HG02870 (cell line): ENCODE data around the gene HAVCR1.
A peak's percentile ranks its signal among the peaks of the same experiment; 100 is the strongest.
"Not testable (repeated sequence)": the region's sequence is repeated elsewhere in the genome, so short reads cannot be mapped to it uniquely, and the experiment has no call there.

Experiments
- ATAC-seq: cut with Tn5 transposase; IDR thresholded peaks from one replicate; pipeline ENCODE4 v1.9.1; 2021; ENCODE audit warnings: mild to moderate bottlenecking, moderate library complexity; ENCODE audit not compliant: unreplicated experiment

HAVCR1 gene

DNA sequence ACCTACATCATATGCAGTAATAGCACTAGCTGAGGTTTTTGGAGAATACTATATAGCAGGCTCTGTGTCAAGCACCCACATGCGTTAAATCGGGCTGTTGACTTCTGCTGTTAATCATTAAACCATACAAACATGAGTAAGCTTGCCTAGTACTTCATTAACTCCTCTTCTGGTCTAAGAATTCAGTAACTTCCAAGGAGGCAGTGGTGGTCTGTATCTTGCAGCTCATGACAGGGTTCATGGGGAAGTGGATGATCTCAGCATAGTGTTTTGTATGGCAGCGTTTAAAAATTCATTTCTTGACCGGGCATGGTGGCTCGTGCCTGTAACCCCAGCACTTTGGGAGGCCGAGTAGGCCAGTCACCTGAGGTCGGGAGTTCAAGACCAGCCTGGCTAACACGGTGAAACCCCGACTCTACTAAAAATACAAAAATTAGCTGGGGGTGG is at the start of gene HAVCR1:
Gene HAVCR1, minus strand, starts transcription at position 24 of the 447 bp plus-strand sequence. CDS start 1,173 bp downstream, outside the sequence.
- no peak for ATAC-seq

DNA sequence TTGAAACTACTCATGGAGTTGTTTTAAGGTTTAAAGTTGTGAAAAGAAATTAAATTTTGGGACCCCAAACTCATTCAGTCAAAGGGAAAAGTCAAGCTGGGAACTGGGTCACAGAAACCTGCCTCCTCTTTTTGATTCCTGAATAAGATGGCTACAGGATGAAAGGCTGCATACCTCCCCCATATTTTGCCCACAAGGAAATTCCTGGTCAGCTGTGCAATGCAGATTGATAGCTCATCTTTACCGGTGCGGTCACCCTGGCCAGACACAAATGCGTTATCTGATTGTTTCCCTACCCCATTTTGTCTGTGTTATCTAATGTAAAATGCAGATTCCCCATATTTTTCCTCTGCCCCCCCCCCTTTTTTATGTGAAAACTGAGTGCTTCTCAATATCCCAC is 48.6 kb upstream of the HAVCR1 start:
- no peak for ATAC-seq

GRCh38 chr5:157106630-157107461 is 47.9 kb upstream of the HAVCR1 start:
- peak; percentile 35 for ATAC-seq

DNA sequence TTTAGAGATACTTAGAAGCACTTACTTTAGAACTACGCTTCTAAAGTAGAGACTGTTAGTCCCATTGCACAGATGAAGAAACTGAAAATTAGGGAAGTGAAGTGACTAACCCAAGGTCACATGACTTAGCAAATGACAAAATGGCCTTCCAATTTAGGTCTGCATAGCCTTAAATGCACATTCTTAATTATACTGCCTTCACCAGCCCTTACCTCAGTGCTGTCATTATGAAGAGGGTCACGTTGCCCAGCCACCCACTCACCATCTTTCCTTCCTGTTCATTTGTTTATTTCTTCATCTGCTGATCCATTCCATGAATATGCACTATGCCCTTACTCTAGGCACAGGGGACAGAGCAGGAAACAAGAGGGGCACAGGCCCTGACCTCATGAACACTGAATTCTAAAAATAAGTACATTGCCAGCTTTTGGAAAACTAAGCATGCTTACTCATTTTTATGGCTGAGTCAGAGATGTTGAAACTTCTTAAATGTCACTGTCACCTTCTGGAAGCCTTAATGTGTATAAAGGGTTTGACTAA is 41.3 kb upstream of the HAVCR1 start:
- peak; percentile 51 for ATAC-seq

- peak; percentile 71 for ATAC-seq
Measured at GRCh38 chr5:157088342-157088990, 29.6 kb upstream of the HAVCR1 start.

GRCh38 chr5:157086751-157087359 is 27.9 kb upstream of the HAVCR1 start:
- ATAC-seq = no peak

- no peak for ATAC-seq
Measured at GRCh38 chr5:157085930-157086329, 27.0 kb upstream of the HAVCR1 start.

DNA sequence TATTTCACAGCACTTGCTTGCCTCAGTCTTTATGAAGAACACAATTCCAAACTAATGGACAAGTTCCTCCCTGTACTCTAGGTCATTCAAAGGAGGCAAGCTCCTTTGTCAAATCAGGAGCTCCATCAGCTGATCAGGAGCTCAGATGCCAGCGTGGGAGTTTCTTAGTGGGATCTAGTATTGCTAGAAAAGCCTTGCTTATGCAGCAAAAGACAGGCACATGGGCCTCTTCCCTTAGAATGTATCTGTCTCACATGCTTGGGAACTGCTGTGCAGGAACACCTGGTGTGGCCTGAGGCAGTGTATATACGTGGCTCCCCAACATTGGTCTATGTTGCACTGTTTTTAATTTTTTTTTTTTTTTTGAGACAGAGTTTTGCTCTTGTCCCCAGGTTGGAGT is 21.4 kb upstream of the HAVCR1 start:
- no peak for ATAC-seq

GRCh38 chr5:157076558-157076957 is 17.6 kb upstream of the HAVCR1 start:
- no peak for ATAC-seq

DNA sequence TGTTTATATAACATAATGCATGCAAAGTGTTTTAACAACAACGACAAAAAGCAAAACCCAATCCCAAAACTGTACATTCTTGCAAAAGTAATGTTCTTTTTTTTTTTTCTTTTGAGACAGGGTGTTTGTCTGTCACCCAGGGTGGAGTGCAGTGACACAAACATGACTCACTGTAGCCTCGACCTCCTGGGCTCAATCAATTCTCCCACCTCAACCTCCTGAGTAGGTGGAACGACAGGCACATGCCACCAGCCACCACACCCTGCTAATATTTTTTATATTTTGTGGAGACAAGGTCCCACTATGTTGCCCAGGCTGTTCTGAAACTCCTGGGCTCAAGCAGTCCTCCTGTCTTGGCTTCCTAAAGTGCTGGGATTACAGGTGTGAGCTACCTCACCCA is 13.6 kb upstream of the HAVCR1 start:
- no peak for ATAC-seq

GRCh38 chr5:157069949-157070348 is 11.0 kb upstream of the HAVCR1 start:
- ATAC-seq = no peak

GRCh38 chr5:157068785-157069184 is 9.9 kb upstream of the HAVCR1 start:
- ATAC-seq = no peak

- no peak for ATAC-seq
Measured at GRCh38 chr5:157068339-157068738, 9.4 kb upstream of the HAVCR1 start.

DNA sequence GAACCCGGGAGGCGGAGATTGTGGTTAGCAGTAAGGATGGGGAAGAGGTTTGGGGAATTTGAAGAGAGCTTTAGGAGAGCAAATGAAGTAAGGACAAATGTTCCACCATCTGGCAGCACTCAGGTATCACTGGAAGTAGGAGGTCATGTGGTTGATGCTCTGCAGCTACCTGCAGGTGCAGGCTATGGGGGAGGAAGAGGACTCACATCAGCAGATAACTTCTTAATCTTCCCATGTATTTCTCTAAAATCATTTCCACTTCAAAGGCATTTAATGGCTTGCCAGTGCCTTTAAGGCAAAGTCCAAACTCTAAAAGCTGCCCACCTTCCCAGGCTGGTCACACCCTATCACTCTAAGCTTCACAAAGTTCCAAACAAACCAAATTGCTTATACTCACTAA is 8.1 kb upstream of the HAVCR1 start:
- no peak for ATAC-seq

GRCh38 chr5:157066080-157066479 is 7.2 kb upstream of the HAVCR1 start:
- ATAC-seq = no peak

DNA sequence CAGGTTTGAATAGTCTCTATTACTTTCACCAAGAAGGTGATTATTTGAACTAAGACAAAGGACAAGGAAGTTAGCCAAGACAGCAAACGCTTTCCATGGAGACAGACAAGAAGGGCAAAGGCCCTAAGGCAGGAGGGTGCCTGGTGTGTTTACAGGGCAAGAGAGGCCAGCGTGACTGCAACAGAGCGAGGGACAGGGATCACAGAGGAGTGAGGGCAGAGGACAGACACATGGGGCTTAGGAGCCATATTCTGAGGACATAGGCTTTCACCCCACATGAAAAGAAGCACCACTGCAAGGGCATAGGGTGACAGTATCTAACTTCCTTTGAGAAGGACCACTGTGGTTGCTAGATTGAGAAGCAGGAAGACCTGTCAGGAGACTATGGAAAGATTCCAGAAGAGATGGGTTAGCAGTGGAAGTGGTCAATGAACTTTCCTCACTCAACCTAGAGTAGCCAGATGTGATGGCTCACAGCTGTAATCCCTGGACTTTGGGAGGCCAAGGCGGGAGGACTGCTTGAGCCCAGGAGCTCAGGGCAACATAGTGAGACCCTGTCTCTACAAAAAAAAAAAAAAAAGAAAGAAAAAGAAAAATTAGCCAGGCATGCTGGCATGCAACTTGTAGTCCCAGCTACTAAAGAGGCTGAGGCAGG is 5.0 kb upstream of the HAVCR1 start:
- ATAC-seq = no peak

GRCh38 chr5:157059891-157060290 is 975 bp upstream of the HAVCR1 start:
- no peak for ATAC-seq

- no peak for ATAC-seq
Measured at GRCh38 chr5:157057459-157058370, 1.2 kb downstream of the HAVCR1 start.

GRCh38 chr5:157056848-157057247 is 2.1 kb downstream of the HAVCR1 start:
- ATAC-seq = not testable (repeated sequence)
